ENCODE data around the gene ABLIM2. TPM values are rescaled to one million over a fixed set of nuclear protein-coding genes. Genes with fewer than 3 reads are reported as not detected.

Gene ABLIM2
- total RNA-seq, 1 experiment from 2014 or later, result 1.0 TPM

GRCh38 chr4:7999695-8000094 lies 158.9 kb downstream of the ABLIM2 start:
- Mint-ChIP-seq H3K36me3 (ENCODE audit: insufficient read depth in 1 of 3, low read depth in 3 of 3) (no peaks in the 10 kb centered on the region; a peak in 1 of 7 replicates), H3K4me3 (no peak overlapping the region), H3K27me3 (ENCODE audit: low read depth) (no peaks in the 10 kb centered on the region; the same call in 1 of the 2 replicates), H3K4me1 (peaks cover 6 to 13% of the 10 kb centered on the region in 2 experiments; a peak in 3 of 4 replicates), H3K27ac (no peak overlapping the region), H3K9me3 (no peaks in the 10 kb centered on the region; a peak in 2 of 5 replicates)
- no peaks in the 10 kb centered on the region for H3K4me1 ChIP-seq (ENCODE audit: insufficient read depth, low read length)
- H3K4ac ChIP-seq (ENCODE audit: low read depth, low read length), result no peak overlapping the region
- no peak overlapping the region for H3K9ac ChIP-seq (ENCODE audit: extremely low read depth, insufficient read length, low read length)
- no peak overlapping the region for H3K23ac ChIP-seq (ENCODE audit: insufficient read length, low read depth, low read length)
- H3K27ac ChIP-seq (ENCODE audit: insufficient read length, low read depth, low read length), result no peak overlapping the region
- no peaks in the 10 kb centered on the region for H3K79me1 ChIP-seq (ENCODE audit: insufficient read depth, low read depth, low read length, poor library complexity, severe bottlenecking)
- no peak overlapping the region for H2AK5ac ChIP-seq (ENCODE audit: insufficient read length, low read length)
- no peak overlapping the region for H3K56ac ChIP-seq (ENCODE audit: insufficient read length, low read depth, low read length)
- H2BK120ac ChIP-seq (ENCODE audit: low read depth, low read length, poor library complexity, severe bottlenecking), result no peak overlapping the region
- H3K18ac ChIP-seq (ENCODE audit: insufficient read length, low read depth, low read length), result no peak overlapping the region
- no CpG with 5 or more reads among the region's 8 CpGs for WGBS (ENCODE audit: extremely low coverage, insufficient read length, low lambda C conversion rate)
- no peak overlapping the region for H2AFZ ChIP-seq (ENCODE audit: low read length)
- H3K9me3 ChIP-seq (ENCODE audit: control insufficient read depth, low read depth, low read length), result no peaks in the 10 kb centered on the region
- H3K79me2 ChIP-seq (ENCODE audit: insufficient read depth, low read length), result no peaks in the 10 kb centered on the region
- H4K5ac ChIP-seq (ENCODE audit: insufficient read length, low read depth, low read length), result no peak overlapping the region
- no peak overlapping the region for H2BK15ac ChIP-seq (ENCODE audit: low read depth, low read length)
- H2BK12ac ChIP-seq (ENCODE audit: insufficient read length, low read depth, low read length), result no peak overlapping the region
- no peaks in the 10 kb centered on the region for H3K23me2 ChIP-seq (ENCODE audit: insufficient read length, low read depth, low read length, poor library complexity, severe bottlenecking)
- H4K8ac ChIP-seq (replicated peaks; ENCODE audit: insufficient read length, low read depth, low read length), result no peak overlapping the region
- H3K27me3 ChIP-seq (ENCODE audit: insufficient read depth, low read length), result no peaks in the 10 kb centered on the region
- no peak overlapping the region for H3K14ac ChIP-seq (ENCODE audit: insufficient read depth, low read length)
- no peak for DNase-seq
- no peak overlapping the region for H3T11ph ChIP-seq (ENCODE audit: low read length)
- TF ChIP-seq CTCF (conservative IDR thresholded peaks at IDR 0.05), result no peak
- no peak overlapping the region for H4K91ac ChIP-seq (ENCODE audit: insufficient read length, low read depth, low read length)
- H4K20me1 ChIP-seq (ENCODE audit: control insufficient read depth, insufficient read depth, insufficient read length), result no peaks in the 10 kb centered on the region
- no peak overlapping the region for H2BK5ac ChIP-seq (ENCODE audit: insufficient read length, low read length)
- no peak overlapping the region for H2BK20ac ChIP-seq (ENCODE audit: low read depth, low read length, poor library complexity, severe bottlenecking)
- no peak overlapping the region for H3K4me2 ChIP-seq (ENCODE audit: insufficient read depth, insufficient read length, low read length)
